H9 (cell line): ENCODE results near the gene TMEM255A. TPM values are rescaled to one million over a fixed set of nuclear protein-coding genes. Genes with fewer than 3 reads are reported as not detected.

Source experiments
- DNase-seq: peaks from one replicate; pipeline ENCODE4 v3.0.0-alpha.2; 2017
- H2AFZ ChIP-seq: one replicate; pipeline ENCODE4 v1.6.1; 2013; ENCODE audit warnings: mild to moderate bottlenecking, low read length, control low read depth, moderate library complexity
- H2AK5ac ChIP-seq: 2 replicates; pipeline ENCODE4 v1.6.1; 2013; ENCODE audit warnings: low read length, control low read depth, mixed read lengths; ENCODE audit not compliant: insufficient read length
- H2BK120ac ChIP-seq: one replicate; pipeline ENCODE4 v1.6.1; 2013; ENCODE audit warnings: low read depth, mild to moderate bottlenecking, low read length, control low read depth, inconsistent platforms; ENCODE audit not compliant: poor library complexity, severe bottlenecking
- H2BK12ac ChIP-seq: 2 replicates; pipeline ENCODE4 v1.6.1; 2013; ENCODE audit warnings: low read length, control low read depth, mixed read lengths, low read depth; ENCODE audit not compliant: insufficient read length
- H2BK15ac ChIP-seq: 2 replicates; pipeline ENCODE4 v1.6.1; 2013; ENCODE audit warnings: low read depth, low read length, control low read depth
- H2BK20ac ChIP-seq: one replicate; pipeline ENCODE4 v1.6.1; 2013; ENCODE audit warnings: low read depth, mild to moderate bottlenecking, low read length, control low read depth, inconsistent platforms; ENCODE audit not compliant: poor library complexity, severe bottlenecking
- H2BK5ac ChIP-seq: 2 replicates; pipeline ENCODE4 v1.6.1; 2013; ENCODE audit warnings: low read length, control low read depth, mixed read lengths; ENCODE audit not compliant: insufficient read length
- H3K14ac ChIP-seq: 2 replicates; pipeline ENCODE4 v1.6.1; 2013; ENCODE audit warnings: low read length, control low read depth; ENCODE audit not compliant: insufficient read depth
- H3K18ac ChIP-seq: 2 replicates; pipeline ENCODE4 v1.6.1; 2013; ENCODE audit warnings: low read depth, mild to moderate bottlenecking, mixed read lengths, low read length, control low read depth; ENCODE audit not compliant: insufficient read length
- H3K23ac ChIP-seq: 2 replicates; pipeline ENCODE4 v1.6.1; 2013; ENCODE audit warnings: low read length, control low read depth, mixed read lengths, low read depth; ENCODE audit not compliant: insufficient read length
- H3K23me2 ChIP-seq: 2 replicates; pipeline ENCODE4 v1.6.1; 2013; ENCODE audit warnings: low read depth, mild to moderate bottlenecking, mixed read lengths, low read length, control low read depth; ENCODE audit not compliant: insufficient read length, poor library complexity, severe bottlenecking
- H3K27ac ChIP-seq: 2 replicates; pipeline ENCODE4 v1.5.1; 2013; ENCODE audit warnings: low read length, control low read depth, mixed read lengths, low read depth; ENCODE audit not compliant: insufficient read length
- H3K27me3 ChIP-seq: 2 replicates; pipeline ENCODE4 v1.6.1; 2013; ENCODE audit warnings: low read length, control low read depth, inconsistent platforms; ENCODE audit not compliant: insufficient read depth
- H3K4ac ChIP-seq: 2 replicates; pipeline ENCODE4 v1.6.1; 2013; ENCODE audit warnings: low read depth, mild to moderate bottlenecking, control low read depth, inconsistent platforms, low read length, moderate library complexity
- H3K4me1 ChIP-seq: 2 replicates; pipeline ENCODE4 v1.6.1; 2013; ENCODE audit warnings: low read length, control low read depth, inconsistent platforms; ENCODE audit not compliant: insufficient read depth
- H3K4me2 ChIP-seq: 2 replicates; pipeline ENCODE4 v1.6.1; 2013; ENCODE audit warnings: low read length, control low read depth, mixed read lengths; ENCODE audit not compliant: insufficient read length, insufficient read depth
- H3K56ac ChIP-seq: 2 replicates; pipeline ENCODE4 v1.6.1; 2013; ENCODE audit warnings: low read depth, mild to moderate bottlenecking, mixed read lengths, low read length, control low read depth; ENCODE audit not compliant: insufficient read length
- H3K79me1 ChIP-seq: 2 replicates; pipeline ENCODE4 v1.6.1; 2013; ENCODE audit warnings: low read depth, mild to moderate bottlenecking, moderate library complexity, low read length, control low read depth, inconsistent platforms; ENCODE audit not compliant: insufficient read depth, poor library complexity, severe bottlenecking
- H3K79me2 ChIP-seq: 2 replicates; pipeline ENCODE4 v1.6.1; 2013; ENCODE audit warnings: low read length, control low read depth, inconsistent platforms; ENCODE audit not compliant: insufficient read depth
- H3K9ac ChIP-seq: 2 replicates; pipeline ENCODE4 v1.6.1; 2013; ENCODE audit warnings: low read length, control low read depth, mixed read lengths; ENCODE audit not compliant: insufficient read length; ENCODE audit errors: extremely low read depth
- H3K9me3 ChIP-seq: one replicate; pipeline ENCODE4 v1.6.1; 2013; ENCODE audit warnings: low read depth, low read length, inconsistent platforms; ENCODE audit not compliant: control insufficient read depth
- H3T11ph ChIP-seq: one replicate; pipeline ENCODE4 v1.6.1; 2013; ENCODE audit warnings: mild to moderate bottlenecking, low read length, control low read depth, inconsistent platforms
- H4K20me1 ChIP-seq: one replicate; pipeline ENCODE4 v1.6.1; 2013; ENCODE audit not compliant: control insufficient read depth, insufficient read length, insufficient read depth
- H4K5ac ChIP-seq: 2 replicates; pipeline ENCODE4 v1.6.1; 2013; ENCODE audit warnings: low read depth, mild to moderate bottlenecking, mixed read lengths, low read length, control low read depth; ENCODE audit not compliant: insufficient read length
- H4K8ac ChIP-seq: replicated peaks from 2 replicates; pipeline ENCODE4 v1.6.1; 2013; ENCODE audit warnings: low read length, control low read depth, mixed read lengths, low read depth; ENCODE audit not compliant: insufficient read length
- H4K91ac ChIP-seq: 2 replicates; pipeline ENCODE4 v1.6.1; 2013; ENCODE audit warnings: low read depth, mild to moderate bottlenecking, moderate library complexity, mixed read lengths, low read length, control low read depth; ENCODE audit not compliant: insufficient read length
- H3K27ac Mint-ChIP-seq, 3 experiments: 2 replicates in 2 of 3; 3 replicates in 1 of 3; pipeline ENCODE4 v1.8.0; 2020 to 2021; ENCODE audit warnings: mixed read lengths in 3 of 3, mild to moderate bottlenecking in 1 of 3, moderate library complexity in 1 of 3
- H3K27me3 Mint-ChIP-seq: 2 replicates; pipeline ENCODE4 v1.8.0; 2021; ENCODE audit warnings: low read depth, mild to moderate bottlenecking, moderate library complexity, mixed read lengths
- H3K36me3 Mint-ChIP-seq, 3 experiments: 2 replicates in 2 of 3; 3 replicates in 1 of 3; pipeline ENCODE4 v1.8.0; 2020 to 2021; ENCODE audit warnings: low read depth in 3 of 3, mixed read lengths in 3 of 3; ENCODE audit not compliant: insufficient read depth in 1 of 3
- H3K4me1 Mint-ChIP-seq, 2 experiments: 2 replicates each; pipeline ENCODE4 v1.8.0; 2020; ENCODE audit warnings: mixed read lengths in 2 of 2
- H3K4me3 Mint-ChIP-seq, 2 experiments: 2 replicates in 1 of 2; 3 replicates in 1 of 2; pipeline ENCODE4 v1.8.0; 2020 to 2021; ENCODE audit warnings: mild to moderate bottlenecking in 2 of 2, mixed read lengths in 2 of 2, moderate library complexity in 1 of 2
- H3K9me3 Mint-ChIP-seq, 2 experiments: 2 replicates in 1 of 2; 3 replicates in 1 of 2; pipeline ENCODE4 v1.8.0; 2020; ENCODE audit warnings: mild to moderate bottlenecking in 2 of 2, mixed read lengths in 2 of 2, moderate library complexity in 1 of 2
- CTCF ChIP-seq: fragments of 200-600 bp; sonication (generic); conservative IDR thresholded peaks from 3 replicates; pipeline ENCODE4 v1.8.0; 2021; ENCODE audit warnings: antibody characterized with exemption, mild to moderate bottlenecking
- whole genome bisulfite sequencing: extraction: QIAGEN DNeasy Blood & Tissue Kit; methylation state at CpG from one replicate; pipeline ENCODE4 v1.1.7; 2013; ENCODE audit warnings: missing lambda C conversion rate, low lambda C conversion rate, mixed read lengths; ENCODE audit not compliant: insufficient read length; ENCODE audit errors: extremely low coverage; 5-methylcytosine and 5-hydroxymethylcytosine counted together
- total RNA-seq: library from RNA; stranded (reverse); gene quantifications from 2 replicates; pipeline ENCODE4 v1.2.1, GENCODE V29; 2021

TMEM255A gene
- total RNA-seq, 1 experiment from 2014 or later, result 0.77 TPM

- Mint-ChIP-seq H3K36me3 (no peaks in the 10 kb centered on the region; a peak in 1 of 7 replicates), H3K27me3 (peaks cover 35% of the 10 kb centered on the region), H3K27ac (no peak overlapping the region), H3K9me3 (peaks cover 41 to 47% of the 10 kb centered on the region in 2 experiments), H3K4me3 (no peak overlapping the region), H3K4me1 (peaks cover 0 to 6% of the 10 kb centered on the region in 2 experiments; a peak in 3 of 4 replicates)
- no peaks in the 10 kb centered on the region for H4K20me1 ChIP-seq
- DNase-seq, result no peak
- no peaks in the 10 kb centered on the region for H3K23me2 ChIP-seq
- H3K9me3 ChIP-seq, result peaks cover 24% of the 10 kb centered on the region
- no peak overlapping the region for H3T11ph ChIP-seq
- no peak overlapping the region for H2AK5ac ChIP-seq
- no peak overlapping the region for H2BK20ac ChIP-seq
- H2BK12ac ChIP-seq, result no peak overlapping the region
- H4K91ac ChIP-seq, result no peak overlapping the region
- no peak for TF ChIP-seq CTCF
- H4K5ac ChIP-seq, result no peak overlapping the region
- H3K27me3 ChIP-seq, result no peaks in the 10 kb centered on the region; the same call in 1 of the 2 replicates
- H3K23ac ChIP-seq, result no peak overlapping the region
- no peak overlapping the region for H2AFZ ChIP-seq
- H3K4ac ChIP-seq, result no peak overlapping the region
- H3K18ac ChIP-seq, result no peak overlapping the region
- no peak overlapping the region for H2BK15ac ChIP-seq
- H4K8ac ChIP-seq, result no peak overlapping the region
- H2BK120ac ChIP-seq, result no peak overlapping the region
- H3K4me2 ChIP-seq, result no peak overlapping the region
- H3K79me2 ChIP-seq, result no peaks in the 10 kb centered on the region
- H3K4me1 ChIP-seq, result no peaks in the 10 kb centered on the region
- H3K79me1 ChIP-seq, result no peaks in the 10 kb centered on the region
- no peak overlapping the region for H3K14ac ChIP-seq
- no peak overlapping the region for H3K27ac ChIP-seq
- no peak overlapping the region for H3K9ac ChIP-seq
- no peak overlapping the region for H2BK5ac ChIP-seq
- no CpG with 5 or more reads among the region's 4 CpGs for WGBS
- H3K56ac ChIP-seq, result no peak overlapping the region
These were observed 7.2 kb upstream of the TMEM255A start for GRCh38 chrX:120318411-120318810.
